Esophagus muscularis mucosa (tissue), 4 donors: ENCODE results near the gene UVRAG. TPM values are rescaled to one million over a fixed set of nuclear protein-coding genes. Genes with fewer than 3 reads are reported as not detected.

Experiments used
- DNase-seq: peaks from one replicate; pipeline ENCODE4 v3.0.0-alpha.2; 2017; ENCODE audit errors: extremely low spot score
- H3K27ac ChIP-seq, 4 donors: fragments of 200-600 bp; sonication (generic); replicated peaks in 1 of 4; 1 replicate in 3 of 4; 2 replicates in 1 of 4; pipeline ENCODE4 v1.5.1; 2016 to 2019; ENCODE audit warnings: mild to moderate bottlenecking in 1 of 4
- H3K27me3 ChIP-seq, 4 donors: fragments of 200-600 bp; sonication (generic); one replicate each; pipeline versions ENCODE4 v1.5.1 to v1.6.0; 2016 to 2019
- H3K36me3 ChIP-seq, 4 donors: fragments of 200-600 bp; sonication (generic); one replicate each; pipeline ENCODE4 v1.5.1; 2016 to 2019
- H3K4me1 ChIP-seq, 4 donors: fragments of 200-600 bp; sonication (generic); one replicate each; pipeline ENCODE4 v1.5.1; 2016 to 2019
- H3K4me3 ChIP-seq, 4 donors: fragments of 200-600 bp; sonication (generic); 1 replicate in 2 of 4; 2 replicates in 2 of 4; pipeline ENCODE4 v1.5.1; 2016 to 2019; ENCODE audit warnings: mild to moderate bottlenecking in 4 of 4, moderate library complexity in 1 of 4
- H3K9me3 ChIP-seq, 4 donors: fragments of 200-600 bp; sonication (generic); 1 replicate in 3 of 4; 2 replicates in 1 of 4; pipeline ENCODE4 v1.5.1; 2016 to 2019
- EP300 ChIP-seq: sonication (generic); formaldehyde crosslinking; IDR thresholded peaks from one replicate; pipeline ENCODE4 v1.6.1; 2017; ENCODE audit warnings: antibody characterized with exemption
- POLR2A ChIP-seq: fragments of 450-650 bp; IDR thresholded peaks from one replicate; pipeline ENCODE4 v1.6.1; 2017; ENCODE audit warnings: antibody characterized with exemption, moderate library complexity, mild to moderate bottlenecking, low read depth
- POLR2AphosphoS5 ChIP-seq, 2 donors: sonication (generic); formaldehyde crosslinking; IDR thresholded peaks; one replicate each; pipeline ENCODE4 v1.6.1; 2017; ENCODE audit warnings: antibody characterized with exemption in 2 of 2
- WGBS: methylation state at CpG from one replicate; pipeline ENCODE4 v1.1.5; 2018; 5-methylcytosine and 5-hydroxymethylcytosine counted together
- intact Hi-C: fragments of 100-400 bp; cut with DNase I; formaldehyde crosslinking; loops from one replicate; pipeline ENCODE4 v1.15.1; 2023
- total RNA-seq, 4 donors: library from RNA; depleted of rRNA; stranded (reverse); fragments of >200 nt; gene quantifications; one replicate each; pipeline versions ENCODE4 v1.1.0 to v1.2.1, GENCODE V29; 2016
- TF ChIP-seq, protein P1 (sequence below), 3 experiments: fragments of 200-600 bp in 2 of 3; fragments of 450-650 bp in 1 of 3; sonication (generic) in 2 of 3; IDR thresholded peaks; one replicate each; pipeline ENCODE4 v1.5.1; 2017 to 2019; ENCODE audit warnings: antibody characterized with exemption in 3 of 3, mild to moderate bottlenecking in 2 of 3, moderate library complexity in 1 of 3

The UVRAG gene
- total RNA-seq, 4 donors from 2014 or later: 30.6 to 37.4 (median 34.7) TPM

GRCh38 chr11:76164081-76164480, 349.1 kb downstream of the UVRAG start:
- Histone ChIP-seq H3K27me3 (no peaks in the 10 kb centered on the region), H3K9me3 (no peaks in the 10 kb centered on the region), H3K36me3 (no peaks in the 10 kb centered on the region), H3K27ac (no peak overlapping the region), H3K4me3 (no peak overlapping the region), H3K4me1 (peaks cover 13 to 30% (median 24%) of the 10 kb centered on the region in 4 donors)
- TF ChIP-seq EP300 (no peak), POLR2A (no peak), POLR2AphosphoS5 (IDR thresholded peaks at IDR 0.05) (no peak)
- TF ChIP-seq, protein P1, sequence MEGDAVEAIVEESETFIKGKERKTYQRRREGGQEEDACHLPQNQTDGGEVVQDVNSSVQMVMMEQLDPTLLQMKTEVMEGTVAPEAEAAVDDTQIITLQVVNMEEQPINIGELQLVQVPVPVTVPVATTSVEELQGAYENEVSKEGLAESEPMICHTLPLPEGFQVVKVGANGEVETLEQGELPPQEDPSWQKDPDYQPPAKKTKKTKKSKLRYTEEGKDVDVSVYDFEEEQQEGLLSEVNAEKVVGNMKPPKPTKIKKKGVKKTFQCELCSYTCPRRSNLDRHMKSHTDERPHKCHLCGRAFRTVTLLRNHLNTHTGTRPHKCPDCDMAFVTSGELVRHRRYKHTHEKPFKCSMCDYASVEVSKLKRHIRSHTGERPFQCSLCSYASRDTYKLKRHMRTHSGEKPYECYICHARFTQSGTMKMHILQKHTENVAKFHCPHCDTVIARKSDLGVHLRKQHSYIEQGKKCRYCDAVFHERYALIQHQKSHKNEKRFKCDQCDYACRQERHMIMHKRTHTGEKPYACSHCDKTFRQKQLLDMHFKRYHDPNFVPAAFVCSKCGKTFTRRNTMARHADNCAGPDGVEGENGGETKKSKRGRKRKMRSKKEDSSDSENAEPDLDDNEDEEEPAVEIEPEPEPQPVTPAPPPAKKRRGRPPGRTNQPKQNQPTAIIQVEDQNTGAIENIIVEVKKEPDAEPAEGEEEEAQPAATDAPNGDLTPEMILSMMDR (IDR thresholded peaks at IDR 0.05): no peak
- 91% methylated on average over 5 of the region's 13 CpGs for WGBS
- DNase-seq: no peak
- intact Hi-C loops: no loop called here

DNA sequence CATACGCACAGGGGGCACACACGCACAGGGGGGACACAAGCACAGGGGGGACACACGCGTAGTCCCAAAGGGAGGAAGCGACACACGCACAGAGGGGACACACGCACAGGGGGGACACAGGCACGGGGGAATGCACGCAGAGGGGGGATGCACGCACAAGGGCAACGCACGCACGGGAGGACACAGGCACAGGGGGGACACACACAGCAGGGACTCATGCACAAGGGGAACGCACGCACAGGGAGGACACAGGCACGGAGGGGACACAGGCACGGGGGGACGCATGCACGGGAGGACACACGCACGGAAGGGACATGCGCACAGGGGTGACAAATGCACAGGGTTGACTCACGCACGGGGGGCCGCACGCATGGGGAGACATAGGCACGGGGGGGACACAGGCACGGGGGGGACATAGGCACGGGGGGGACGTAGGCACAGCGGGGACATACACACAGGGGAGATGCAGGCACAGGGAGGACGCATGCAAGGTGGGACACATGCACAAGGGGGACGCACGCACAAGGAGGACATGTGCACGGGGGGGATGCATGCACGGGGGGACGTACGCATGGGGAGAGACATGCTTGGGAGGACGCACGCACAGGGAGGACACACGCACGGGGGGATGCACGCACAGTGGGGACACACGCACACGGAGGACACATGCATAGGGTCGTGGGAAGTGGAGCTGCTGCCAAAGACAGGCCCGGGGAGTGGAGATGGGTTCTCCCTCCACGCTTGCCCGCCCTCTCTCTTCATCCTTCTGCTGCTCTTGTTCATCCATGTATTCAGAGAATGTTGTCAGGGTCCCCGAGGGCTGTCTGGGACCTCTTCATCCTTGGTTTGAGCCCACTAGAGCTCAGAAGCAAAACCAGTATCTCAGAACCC, 350.1 kb downstream of the UVRAG start:
- Histone ChIP-seq H3K27me3 (no peaks in the 10 kb centered on the region), H3K4me1 (peaks cover 13 to 30% (median 24%) of the 10 kb centered on the region in 4 donors), H3K4me3 (no peak overlapping the region), H3K27ac (no peak overlapping the region), H3K36me3 (no peaks in the 10 kb centered on the region), H3K9me3 (no peaks in the 10 kb centered on the region)
- no peak for DNase-seq
- WGBS: 92% methylated on average over 50 of the region's 50 CpGs
- intact Hi-C loops: no loop called here
- TF ChIP-seq, protein P1 (IDR thresholded peaks at IDR 0.05): no peak
- TF ChIP-seq EP300 (no peak), POLR2A (no peak), POLR2AphosphoS5 (IDR thresholded peaks at IDR 0.05) (no peak)

GRCh38 chr11:76166314-76166713, 351.3 kb downstream of the UVRAG start:
- intact Hi-C loops: no loop called here
- WGBS: 89% methylated on average over 6 of the region's 6 CpGs
- DNase-seq: no peak

DNA sequence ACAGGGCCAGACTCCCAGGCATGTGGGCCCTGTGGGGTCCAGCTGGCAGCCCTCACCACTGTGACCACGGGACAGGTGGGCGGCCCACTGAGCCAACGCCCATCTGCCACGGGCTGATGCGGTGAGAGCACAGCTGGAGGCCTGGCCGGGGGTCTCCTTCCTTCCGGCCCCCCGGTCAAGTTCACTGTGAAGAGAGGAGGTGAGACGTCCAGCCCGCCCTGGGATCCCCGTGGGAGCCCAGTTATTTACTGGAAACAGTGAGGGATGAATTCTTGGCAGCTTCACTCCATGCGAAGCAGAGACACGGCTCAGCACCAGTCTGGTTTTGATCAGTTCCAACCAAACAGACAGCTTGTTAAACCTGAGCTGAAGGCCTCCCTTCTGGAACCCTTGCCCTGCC, 352.6 kb downstream of the UVRAG start:
- no peak for DNase-seq
- no peaks in the 10 kb centered on the region for H3K27me3 ChIP-seq
- 48% methylated on average over 11 of the region's 13 CpGs for WGBS
- H3K36me3 ChIP-seq: no peaks in the 10 kb centered on the region
- H3K27ac ChIP-seq: no peak overlapping the region
- peaks cover 0 to 13% (median 6%) of the 10 kb centered on the region in 4 donors for H3K4me1 ChIP-seq
- TF ChIP-seq, protein P1 (IDR thresholded peaks at IDR 0.05): no peak
- no peak for TF ChIP-seq EP300
- no peak for TF ChIP-seq POLR2A
- TF ChIP-seq POLR2AphosphoS5 (IDR thresholded peaks at IDR 0.05): no peak
- H3K4me3 ChIP-seq: no peak overlapping the region
- intact Hi-C loops: no loop called here
- no peaks in the 10 kb centered on the region for H3K9me3 ChIP-seq

More at GRCh38 chr11:76166314-76166713, 351.3 kb downstream of the UVRAG start:
- no peaks in the 10 kb centered on the region for H3K36me3 ChIP-seq
- no peaks in the 10 kb centered on the region for H3K27me3 ChIP-seq
- H3K4me3 ChIP-seq: no peak overlapping the region
- no peak overlapping the region for H3K27ac ChIP-seq
- peaks cover 9 to 22% (median 16%) of the 10 kb centered on the region in 4 donors for H3K4me1 ChIP-seq
- H3K9me3 ChIP-seq: no peaks in the 10 kb centered on the region
- TF ChIP-seq EP300: no peak
- TF ChIP-seq POLR2AphosphoS5 (IDR thresholded peaks at IDR 0.05): no peak
- TF ChIP-seq, protein P1 (IDR thresholded peaks at IDR 0.05): no peak
- no peak for TF ChIP-seq POLR2A
